Neural progenitor cell (in vitro differentiated cells): ENCODE results near the gene ZNF512B. TPM values are rescaled to one million over a fixed set of nuclear protein-coding genes. Genes with fewer than 3 reads are reported as not detected.
"Not testable (repeated sequence)": the region's sequence is repeated elsewhere in the genome, so short reads cannot be mapped to it uniquely, and the experiment has no call there.

Source experiments
- DNase-seq: peaks from one replicate; pipeline ENCODE4 v3.0.0-alpha.2; 2016; ENCODE audit warnings: low spot score
- H2AFZ ChIP-seq: fragments of 200-600 bp; sonication (generic); replicated peaks from 2 replicates; pipeline ENCODE4 v1.6.1; 2016; ENCODE audit warnings: antibody characterized with exemption
- H3F3A ChIP-seq: fragments of 200-600 bp; sonication (generic); 2 replicates; pipeline ENCODE4 v1.6.1; 2016; ENCODE audit warnings: antibody characterized with exemption, low read depth
- H3K27ac ChIP-seq: fragments of 200-600 bp; sonication (generic); 2 replicates; pipeline ENCODE4 v1.5.1; 2016; ENCODE audit warnings: mild to moderate bottlenecking
- H3K27me3 ChIP-seq: fragments of 200-600 bp; sonication (generic); 2 replicates; pipeline ENCODE4 v1.6.1; 2016; ENCODE audit warnings: mild to moderate bottlenecking, moderate library complexity
- H3K36me3 ChIP-seq: fragments of 200-600 bp; sonication (generic); 2 replicates; pipeline ENCODE4 v1.5.1; 2016
- H3K4me1 ChIP-seq: fragments of 200-600 bp; sonication (generic); 2 replicates; pipeline ENCODE4 v1.6.1; 2016; ENCODE audit warnings: mixed run types
- H3K4me2 ChIP-seq: fragments of 200-600 bp; sonication (generic); 2 replicates; pipeline ENCODE4 v1.6.1; 2016
- H3K4me3 ChIP-seq: fragments of 200-600 bp; sonication (generic); 2 replicates; pipeline ENCODE4 v1.5.1; 2016
- H3K79me2 ChIP-seq: fragments of 200-600 bp; sonication (generic); 2 replicates; pipeline ENCODE4 v1.6.1; 2016; ENCODE audit warnings: low read depth
- H3K9ac ChIP-seq: fragments of 200-600 bp; sonication (generic); 2 replicates; pipeline ENCODE4 v1.6.1; 2016
- H3K9me3 ChIP-seq: fragments of 200-600 bp; sonication (generic); 2 replicates; pipeline ENCODE4 v1.5.1; 2016; ENCODE audit warnings: low read depth
- H4K20me1 ChIP-seq: fragments of 200-600 bp; sonication (generic); 2 replicates; pipeline ENCODE4 v1.6.1; 2016; ENCODE audit warnings: low read depth
- H3K27ac Mint-ChIP-seq: 3 replicates; pipeline ENCODE4 v1.8.0; 2021; ENCODE audit warnings: mixed read lengths
- H3K27me3 Mint-ChIP-seq: 2 replicates; pipeline ENCODE4 v1.8.0; 2022; ENCODE audit warnings: low read depth, mild to moderate bottlenecking, inconsistent platforms, moderate library complexity, mixed read lengths; ENCODE audit not compliant: insufficient read depth
- H3K36me3 Mint-ChIP-seq: 3 replicates; pipeline ENCODE4 v1.8.0; 2021; ENCODE audit warnings: mixed read lengths
- H3K4me1 Mint-ChIP-seq: 3 replicates; pipeline ENCODE4 v1.8.0; 2021; ENCODE audit warnings: mixed read lengths
- H3K4me3 Mint-ChIP-seq: 3 replicates; pipeline ENCODE4 v1.8.0; 2021; ENCODE audit warnings: mild to moderate bottlenecking, moderate library complexity, mixed read lengths
- H3K9me3 Mint-ChIP-seq: 3 replicates; pipeline ENCODE4 v1.8.0; 2020; ENCODE audit warnings: mixed read lengths
- CTCF ChIP-seq: fragments of 200-600 bp; sonication (generic); IDR thresholded peaks from 2 replicates; pipeline ENCODE4 v1.5.1; 2017; ENCODE audit warnings: antibody characterized with exemption, mild to moderate bottlenecking
- EZH2 ChIP-seq: fragments of 200-600 bp; sonication (generic); IDR thresholded peaks from 2 replicates; pipeline ENCODE4 v1.6.1; 2017; ENCODE audit warnings: antibody characterized with exemption, mild to moderate bottlenecking, moderate library complexity
- EZH2phosphoT487 ChIP-seq: fragments of 200-600 bp; sonication (generic); IDR thresholded peaks from 2 replicates; pipeline ENCODE4 v1.6.1; 2017; ENCODE audit warnings: antibody characterized with exemption
- total RNA-seq: library from RNA; depleted of rRNA; stranded (reverse); fragments of >200 nt; gene quantifications from 2 replicates; pipeline ENCODE4 v1.2.3, GENCODE V29; 2015; ENCODE audit warnings: low replicate concordance

The ZNF512B gene
- total RNA-seq, 1 donor from 2014 or later = 2.9 TPM

- no peak for DNase-seq
- no peak for TF ChIP-seq CTCF
- TF ChIP-seq EZH2phosphoT487 = no peak
- no peak for TF ChIP-seq EZH2
- no peak overlapping the region for H3K4me3 Mint-ChIP-seq
- Histone ChIP-seq H3F3A (no peaks in the 10 kb centered on the region), H3K4me2 (no peak overlapping the region), H3K4me3 (no peak overlapping the region), H3K79me2 (peaks cover 36% of the 10 kb centered on the region), H3K36me3 (no peaks in the 10 kb centered on the region), H3K4me1 (no peaks in the 10 kb centered on the region), H3K27me3 (no peaks in the 10 kb centered on the region), H2AFZ (no peak overlapping the region), H3K27ac (no peak overlapping the region), H3K9me3 (no peaks in the 10 kb centered on the region), H3K9ac (no peak overlapping the region), H4K20me1 (peaks cover 16% of the 10 kb centered on the region)
- peaks cover 11% of the 10 kb centered on the region for H3K9me3 Mint-ChIP-seq
- H3K36me3 Mint-ChIP-seq = peaks cover 12% of the 10 kb centered on the region
- H3K27me3 Mint-ChIP-seq = no peaks in the 10 kb centered on the region
- H3K4me1 Mint-ChIP-seq = peaks cover 7% of the 10 kb centered on the region
- H3K27ac Mint-ChIP-seq = no peak overlapping the region
Observed at GRCh38 chr20:63920226-63920625, 49.5 kb downstream of the ZNF512B start.

- no peak for DNase-seq
- H3K9ac ChIP-seq = no peak overlapping the region
- peaks cover 5% of the 10 kb centered on the region for H4K20me1 ChIP-seq
- peaks cover 7% of the 10 kb centered on the region for H3K4me1 Mint-ChIP-seq
- peaks cover 4% of the 10 kb centered on the region for H3K27me3 Mint-ChIP-seq
- no peak overlapping the region for H3K27ac Mint-ChIP-seq
- peaks cover 15% of the 10 kb centered on the region for H3K36me3 Mint-ChIP-seq
- H3K9me3 ChIP-seq = no peaks in the 10 kb centered on the region
- no peak overlapping the region for H3K4me3 ChIP-seq
- peak overlapping the region; percentile 20 for H3K27ac ChIP-seq
- no peaks in the 10 kb centered on the region for H3K36me3 ChIP-seq
- no peak overlapping the region for H3K4me3 Mint-ChIP-seq
- no peaks in the 10 kb centered on the region for H3K4me1 ChIP-seq
- no peak for TF ChIP-seq EZH2
- no peak for TF ChIP-seq CTCF
- no peak for TF ChIP-seq EZH2phosphoT487
- H3K27me3 ChIP-seq = no peaks in the 10 kb centered on the region
- H3K9me3 Mint-ChIP-seq = peaks cover 16% of the 10 kb centered on the region
- no peak overlapping the region for H2AFZ ChIP-seq
- H3K79me2 ChIP-seq = peaks cover 47% of the 10 kb centered on the region
- no peaks in the 10 kb centered on the region for H3F3A ChIP-seq
- H3K4me2 ChIP-seq = no peak overlapping the region
Observed at GRCh38 chr20:63919130-63919529, 50.6 kb downstream of the ZNF512B start.

- peaks cover 11% of the 10 kb centered on the region for H3K4me1 Mint-ChIP-seq
- peak overlapping the region; percentile 70 for H3K27ac Mint-ChIP-seq
- H3K36me3 Mint-ChIP-seq = peaks cover 15% of the 10 kb centered on the region
- H3K4me1 ChIP-seq = no peaks in the 10 kb centered on the region
- H3K27ac ChIP-seq = no peak overlapping the region
- DNase-seq = no peak
- H3K9me3 ChIP-seq = no peaks in the 10 kb centered on the region
- H3K9me3 Mint-ChIP-seq = peaks cover 16% of the 10 kb centered on the region
- H3K27me3 Mint-ChIP-seq = peaks cover 4% of the 10 kb centered on the region
- no peak overlapping the region for H3K4me2 ChIP-seq
- no peak overlapping the region for H3K9ac ChIP-seq
- TF ChIP-seq EZH2phosphoT487 = no peak
- TF ChIP-seq EZH2 = no peak
- no peak for TF ChIP-seq CTCF
- no peaks in the 10 kb centered on the region for H3K36me3 ChIP-seq
- H3K4me3 ChIP-seq = no peak overlapping the region
- H3K4me3 Mint-ChIP-seq = no peak overlapping the region
- peaks cover 60% of the 10 kb centered on the region for H3K79me2 ChIP-seq
- no peaks in the 10 kb centered on the region for H3F3A ChIP-seq
- H4K20me1 ChIP-seq = peaks cover 2% of the 10 kb centered on the region
- no peaks in the 10 kb centered on the region for H3K27me3 ChIP-seq
- no peak overlapping the region for H2AFZ ChIP-seq
Observed at GRCh38 chr20:63917811-63918210, 51.9 kb downstream of the ZNF512B start.

DNA sequence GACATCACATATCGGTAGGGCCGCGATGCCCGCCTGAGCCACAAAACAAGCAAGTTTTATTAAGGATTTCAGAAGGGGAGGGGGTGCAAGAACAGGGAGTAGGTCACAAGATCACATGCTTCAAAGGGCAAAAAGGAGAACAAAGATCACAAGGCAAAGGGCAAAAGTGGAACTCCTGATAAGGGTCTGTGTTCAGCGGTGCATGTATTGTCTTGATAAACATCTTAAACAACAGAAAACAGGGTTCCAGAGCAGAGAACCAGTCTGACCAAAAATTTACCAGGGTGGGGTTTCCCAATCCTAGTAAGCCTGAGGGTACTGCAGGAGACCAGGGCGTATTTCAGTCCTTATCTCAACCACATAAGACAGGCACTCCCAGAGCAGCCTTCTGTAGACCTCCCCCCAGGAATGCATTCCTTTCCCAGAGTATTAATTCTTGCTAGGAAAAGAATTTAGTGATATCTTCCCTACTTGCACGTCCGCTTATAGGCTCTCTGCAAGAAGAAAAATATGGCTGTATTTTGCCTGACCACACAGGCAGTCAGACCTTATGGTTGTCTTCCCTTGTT lies 53.3 kb downstream of the ZNF512B start:
- H3K27ac Mint-ChIP-seq = peak overlapping the region; percentile 21
- not testable (repeated sequence) for DNase-seq, H3K36me3 ChIP-seq, H3K4me1 ChIP-seq, H3K4me2 ChIP-seq, H3K4me3 ChIP-seq, H3F3A ChIP-seq, H3K9ac ChIP-seq, H2AFZ ChIP-seq, H3K9me3 ChIP-seq, H3K4me3 Mint-ChIP-seq, H3K27me3 ChIP-seq, H3K27me3 Mint-ChIP-seq, H3K27ac ChIP-seq
- Histone ChIP-seq H3K79me2 (peaks cover 68% of the 10 kb centered on the region), H4K20me1 (peaks cover 16% of the 10 kb centered on the region)
- H3K9me3 Mint-ChIP-seq = peaks cover 16% of the 10 kb centered on the region
- peaks cover 14% of the 10 kb centered on the region for H3K4me1 Mint-ChIP-seq
- H3K36me3 Mint-ChIP-seq = peaks cover 15% of the 10 kb centered on the region
